Sigmoid colon (tissue), 4 donors: ENCODE data around the gene ERI3.

Experiments used
- POLR2A ChIP-seq, 2 donors: fragments of 450-650 bp; IDR thresholded peaks; one replicate each; pipeline ENCODE4 v1.6.1; 2016; ENCODE audit warnings: antibody characterized with exemption in 2 of 2, mild to moderate bottlenecking in 2 of 2, moderate library complexity in 2 of 2
- POLR2AphosphoS5 ChIP-seq, 4 donors: sonication (generic); formaldehyde crosslinking; IDR thresholded peaks; one replicate each; pipeline ENCODE4 v1.6.1; 2017; ENCODE audit warnings: antibody characterized with exemption in 4 of 4
- TF ChIP-seq, protein P1 (sequence below), 4 experiments: fragments of 450-650 bp in 3 of 4; fragments of 200-600 bp in 1 of 4; IDR thresholded peaks; one replicate each; pipeline ENCODE4 v1.5.1; 2016 to 2019; ENCODE audit warnings: antibody characterized with exemption in 4 of 4, mild to moderate bottlenecking in 3 of 4, moderate library complexity in 2 of 4

DNA sequence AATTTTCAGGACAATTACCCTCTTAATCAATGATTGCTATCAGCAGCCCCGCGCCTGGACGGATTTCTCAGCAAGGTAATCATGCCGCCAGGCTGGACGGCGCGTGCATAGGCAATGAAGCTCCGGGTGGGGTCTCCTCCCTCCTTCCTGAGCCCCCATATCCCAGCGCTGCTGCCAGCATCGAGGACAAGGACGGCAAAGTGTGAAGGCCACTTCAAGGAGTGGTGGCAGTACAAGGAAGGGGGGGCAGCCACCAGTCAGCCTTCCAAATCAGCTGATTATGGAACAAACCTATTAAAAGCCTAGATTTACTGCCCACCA is 90.6 kb downstream of the ERI3 start:
- TF ChIP-seq, protein P1, sequence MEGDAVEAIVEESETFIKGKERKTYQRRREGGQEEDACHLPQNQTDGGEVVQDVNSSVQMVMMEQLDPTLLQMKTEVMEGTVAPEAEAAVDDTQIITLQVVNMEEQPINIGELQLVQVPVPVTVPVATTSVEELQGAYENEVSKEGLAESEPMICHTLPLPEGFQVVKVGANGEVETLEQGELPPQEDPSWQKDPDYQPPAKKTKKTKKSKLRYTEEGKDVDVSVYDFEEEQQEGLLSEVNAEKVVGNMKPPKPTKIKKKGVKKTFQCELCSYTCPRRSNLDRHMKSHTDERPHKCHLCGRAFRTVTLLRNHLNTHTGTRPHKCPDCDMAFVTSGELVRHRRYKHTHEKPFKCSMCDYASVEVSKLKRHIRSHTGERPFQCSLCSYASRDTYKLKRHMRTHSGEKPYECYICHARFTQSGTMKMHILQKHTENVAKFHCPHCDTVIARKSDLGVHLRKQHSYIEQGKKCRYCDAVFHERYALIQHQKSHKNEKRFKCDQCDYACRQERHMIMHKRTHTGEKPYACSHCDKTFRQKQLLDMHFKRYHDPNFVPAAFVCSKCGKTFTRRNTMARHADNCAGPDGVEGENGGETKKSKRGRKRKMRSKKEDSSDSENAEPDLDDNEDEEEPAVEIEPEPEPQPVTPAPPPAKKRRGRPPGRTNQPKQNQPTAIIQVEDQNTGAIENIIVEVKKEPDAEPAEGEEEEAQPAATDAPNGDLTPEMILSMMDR (IDR thresholded peaks at IDR 0.05): no peak
- TF ChIP-seq POLR2AphosphoS5 (IDR thresholded peaks at IDR 0.05): no peak
- no peak for TF ChIP-seq POLR2A (IDR thresholded peaks at IDR 0.05)
